GM12874 (cell line): ENCODE data around the gene ANO2.

Source experiments
- CTCF ChIP-seq: IDR thresholded peaks from 2 replicates; pipeline ENCODE4 v1.5.1; 2011; ENCODE audit warnings: low read depth, mild to moderate bottlenecking, control low read depth, low read length, moderate library complexity; ENCODE audit not compliant: insufficient read depth

The ANO2 gene

GRCh38 chr12:5684989-5685388 is 260.1 kb downstream of the ANO2 start:
- TF ChIP-seq CTCF: no peak

- no peak for TF ChIP-seq CTCF
Measured at GRCh38 chr12:5682581-5682980, 262.5 kb downstream of the ANO2 start.

- TF ChIP-seq CTCF: no peak
Measured at GRCh38 chr12:5678176-5678575, 266.9 kb downstream of the ANO2 start.

- TF ChIP-seq CTCF: no peak
Measured at GRCh38 chr12:5665615-5666014, 279.4 kb downstream of the ANO2 start.

GRCh38 chr12:5661811-5662210 is 283.2 kb downstream of the ANO2 start:
- TF ChIP-seq CTCF: no peak

GRCh38 chr12:5660238-5660637 is 284.8 kb downstream of the ANO2 start:
- TF ChIP-seq CTCF: no peak

- no peak for TF ChIP-seq CTCF
Measured at GRCh38 chr12:5656836-5657235, 288.2 kb downstream of the ANO2 start.

GRCh38 chr12:5655120-5655519 is 289.9 kb downstream of the ANO2 start:
- TF ChIP-seq CTCF: no peak
